Neural progenitor cell (in vitro differentiated cells): ENCODE measurements around the gene FBXO4.

Source experiments
- EZH2phosphoT487 ChIP-seq: fragments of 200-600 bp; sonication (generic); IDR thresholded peaks from 2 replicates; pipeline ENCODE4 v1.6.1; 2017; ENCODE audit warnings: antibody characterized with exemption
- TF ChIP-seq, protein P1 (sequence below): fragments of 200-600 bp; sonication (generic); IDR thresholded peaks from 2 replicates; pipeline ENCODE4 v1.5.1; 2017; ENCODE audit warnings: antibody characterized with exemption, mild to moderate bottlenecking

DNA sequence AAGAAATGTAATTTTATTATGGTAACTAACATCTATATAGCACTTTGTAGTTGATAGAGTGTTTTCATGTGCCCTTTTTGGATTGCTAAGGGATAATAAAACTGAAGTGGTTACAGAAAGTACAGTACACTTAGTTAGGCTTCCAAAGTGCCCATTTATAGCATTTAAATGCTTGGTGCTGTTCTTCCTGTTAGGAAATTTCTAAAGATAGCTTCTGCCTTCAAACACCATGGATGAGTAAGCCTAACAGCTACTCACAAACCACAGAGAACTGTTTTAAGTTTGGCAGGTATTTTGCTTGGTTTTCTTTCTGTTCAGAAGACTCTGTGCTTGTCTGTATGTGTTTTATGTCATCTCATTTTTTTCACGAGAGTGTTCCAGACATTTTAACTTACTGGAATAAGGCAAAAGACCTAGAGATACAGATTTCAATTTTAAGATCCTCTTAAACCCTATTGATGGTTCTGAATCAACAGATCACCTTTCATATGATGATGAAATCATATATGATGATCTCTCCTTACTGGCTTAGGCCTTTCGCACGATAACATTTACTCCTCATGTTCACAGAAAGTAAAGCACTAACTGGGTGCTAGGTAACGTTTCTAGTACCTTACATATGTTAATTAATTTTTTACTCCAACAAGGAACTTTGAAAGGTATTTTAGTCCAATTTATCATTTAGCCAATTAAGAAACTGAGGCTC, 16.6 kb upstream of the FBXO4 start:
- TF ChIP-seq, protein P1, sequence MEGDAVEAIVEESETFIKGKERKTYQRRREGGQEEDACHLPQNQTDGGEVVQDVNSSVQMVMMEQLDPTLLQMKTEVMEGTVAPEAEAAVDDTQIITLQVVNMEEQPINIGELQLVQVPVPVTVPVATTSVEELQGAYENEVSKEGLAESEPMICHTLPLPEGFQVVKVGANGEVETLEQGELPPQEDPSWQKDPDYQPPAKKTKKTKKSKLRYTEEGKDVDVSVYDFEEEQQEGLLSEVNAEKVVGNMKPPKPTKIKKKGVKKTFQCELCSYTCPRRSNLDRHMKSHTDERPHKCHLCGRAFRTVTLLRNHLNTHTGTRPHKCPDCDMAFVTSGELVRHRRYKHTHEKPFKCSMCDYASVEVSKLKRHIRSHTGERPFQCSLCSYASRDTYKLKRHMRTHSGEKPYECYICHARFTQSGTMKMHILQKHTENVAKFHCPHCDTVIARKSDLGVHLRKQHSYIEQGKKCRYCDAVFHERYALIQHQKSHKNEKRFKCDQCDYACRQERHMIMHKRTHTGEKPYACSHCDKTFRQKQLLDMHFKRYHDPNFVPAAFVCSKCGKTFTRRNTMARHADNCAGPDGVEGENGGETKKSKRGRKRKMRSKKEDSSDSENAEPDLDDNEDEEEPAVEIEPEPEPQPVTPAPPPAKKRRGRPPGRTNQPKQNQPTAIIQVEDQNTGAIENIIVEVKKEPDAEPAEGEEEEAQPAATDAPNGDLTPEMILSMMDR: no peak
- no peak for TF ChIP-seq EZH2phosphoT487
